WI38 (cell line): ENCODE results near the gene ZFPL1.

Source experiments
- H3K4me3 ChIP-seq: 2 replicates; pipeline ENCODE4 v1.5.1; 2011; ENCODE audit warnings: low read depth, mild to moderate bottlenecking, control low read depth, low read length
- CTCF ChIP-seq: IDR thresholded peaks from 2 replicates; pipeline ENCODE4 v1.5.1; 2012; ENCODE audit warnings: low read depth, mild to moderate bottlenecking, control low read depth, low read length

Gene ZFPL1

GRCh38 chr11:65055538-65055937 lies 28.5 kb upstream of the ZFPL1 start:
- H3K4me3 ChIP-seq: no peak overlapping the region
- TF ChIP-seq CTCF: no peak

DNA sequence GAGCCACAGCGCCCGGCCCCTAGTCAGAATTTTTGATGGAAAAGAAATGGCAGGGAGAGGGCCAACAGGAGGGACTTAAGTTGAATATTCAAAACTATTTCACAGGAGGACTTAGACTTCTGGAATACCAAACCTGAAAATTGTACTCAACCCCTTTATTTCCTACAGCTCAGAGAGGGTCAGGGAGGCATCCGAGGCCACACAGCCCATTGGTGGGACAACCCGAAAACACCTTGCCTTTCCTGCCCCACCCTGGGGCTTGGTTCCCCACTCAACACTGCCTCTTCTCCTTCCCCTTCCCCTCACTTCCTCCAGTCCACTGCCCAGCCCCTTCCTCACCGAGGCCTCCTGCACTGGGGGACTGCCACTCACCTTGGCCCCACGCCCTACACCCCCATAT lies 27.0 kb upstream of the ZFPL1 start:
- TF ChIP-seq CTCF: no peak
- no peak overlapping the region for H3K4me3 ChIP-seq

DNA sequence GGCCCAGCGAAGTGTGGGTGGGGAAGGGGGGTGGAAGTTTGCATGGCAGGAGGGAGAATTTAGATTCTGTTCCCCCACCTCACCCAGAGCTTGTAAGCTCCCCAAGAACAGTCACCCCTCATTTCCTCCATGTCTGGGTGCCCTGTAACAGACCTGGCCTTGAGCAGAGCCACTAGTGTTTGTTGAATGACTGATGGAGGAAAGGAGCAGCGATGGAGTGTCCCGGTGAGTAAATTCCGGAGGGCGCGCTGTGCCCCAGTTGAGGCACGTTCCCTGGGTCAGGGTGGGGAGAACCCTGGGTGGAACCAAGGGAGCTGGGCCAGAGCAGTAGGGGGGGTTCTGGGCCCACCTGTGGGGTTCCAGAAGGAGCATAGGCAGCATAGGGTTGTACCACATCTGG lies 26.5 kb upstream of the ZFPL1 start:
- no peak overlapping the region for H3K4me3 ChIP-seq
- TF ChIP-seq CTCF: no peak

DNA sequence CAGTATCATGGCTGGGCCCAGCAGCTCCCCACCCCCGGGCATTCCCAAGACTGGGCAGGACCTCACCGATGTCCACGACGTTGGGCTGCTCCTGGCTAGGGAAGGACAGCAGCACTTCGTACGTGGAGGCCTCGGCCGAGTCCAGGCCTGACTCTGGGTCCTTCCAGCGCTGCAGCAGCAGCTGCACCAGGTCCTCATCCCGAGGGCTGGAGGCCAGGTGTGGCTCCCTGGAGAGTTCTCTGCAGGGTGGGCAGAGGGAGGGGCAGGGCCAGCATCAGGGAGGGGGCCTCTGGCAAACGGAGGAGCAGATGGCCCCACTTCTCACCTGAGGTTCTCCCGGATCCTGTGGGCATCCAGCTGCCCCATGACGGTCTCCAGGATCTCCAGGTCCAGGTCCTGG lies 26.0 kb upstream of the ZFPL1 start:
- no peak for TF ChIP-seq CTCF
- H3K4me3 ChIP-seq: no peak overlapping the region

DNA sequence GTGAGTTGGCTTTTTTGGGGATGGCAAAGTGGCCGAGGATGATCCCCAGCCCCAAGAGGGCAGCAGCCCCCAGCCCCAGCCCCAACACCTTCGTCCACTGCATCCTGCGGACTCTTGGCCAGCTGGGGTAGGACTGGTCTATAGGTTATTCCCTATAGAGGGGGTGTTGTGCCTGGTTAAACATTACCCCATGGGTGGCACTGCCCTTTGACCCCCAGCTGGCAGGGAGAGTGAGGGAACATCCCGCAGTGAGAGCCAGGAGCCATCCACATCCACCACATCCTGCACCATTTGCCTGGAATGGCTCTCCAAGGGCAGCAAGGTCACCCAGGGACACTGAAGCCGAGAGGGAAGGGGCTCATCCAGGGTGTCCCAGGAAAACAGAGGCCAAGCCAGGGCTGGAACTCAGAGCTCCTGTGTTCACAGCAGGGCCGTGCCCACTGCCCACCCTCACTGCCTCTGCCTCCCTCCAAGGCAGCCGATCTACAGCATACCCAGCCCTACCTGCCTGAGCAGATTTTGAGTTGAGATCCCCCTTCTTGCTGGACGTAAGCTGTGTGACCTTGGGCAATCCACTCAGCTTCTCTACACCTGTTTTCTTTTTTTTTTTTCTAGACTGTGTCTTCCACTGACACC lies 25.5 kb upstream of the ZFPL1 start, which contains the start of gene NAALADL1:
TSS of gene NAALADL1 (minus strand) at position 135 of the 636 bp plus-strand sequence. CDS start at position 103, 32 bp downstream.
- TF ChIP-seq CTCF: no peak
- H3K4me3 ChIP-seq: no peak within 1 kb of the TSS

GRCh38 chr11:65059523-65059922 lies 24.5 kb upstream of the ZFPL1 start:
- no peak for TF ChIP-seq CTCF
- H3K4me3 ChIP-seq: no peak overlapping the region

DNA sequence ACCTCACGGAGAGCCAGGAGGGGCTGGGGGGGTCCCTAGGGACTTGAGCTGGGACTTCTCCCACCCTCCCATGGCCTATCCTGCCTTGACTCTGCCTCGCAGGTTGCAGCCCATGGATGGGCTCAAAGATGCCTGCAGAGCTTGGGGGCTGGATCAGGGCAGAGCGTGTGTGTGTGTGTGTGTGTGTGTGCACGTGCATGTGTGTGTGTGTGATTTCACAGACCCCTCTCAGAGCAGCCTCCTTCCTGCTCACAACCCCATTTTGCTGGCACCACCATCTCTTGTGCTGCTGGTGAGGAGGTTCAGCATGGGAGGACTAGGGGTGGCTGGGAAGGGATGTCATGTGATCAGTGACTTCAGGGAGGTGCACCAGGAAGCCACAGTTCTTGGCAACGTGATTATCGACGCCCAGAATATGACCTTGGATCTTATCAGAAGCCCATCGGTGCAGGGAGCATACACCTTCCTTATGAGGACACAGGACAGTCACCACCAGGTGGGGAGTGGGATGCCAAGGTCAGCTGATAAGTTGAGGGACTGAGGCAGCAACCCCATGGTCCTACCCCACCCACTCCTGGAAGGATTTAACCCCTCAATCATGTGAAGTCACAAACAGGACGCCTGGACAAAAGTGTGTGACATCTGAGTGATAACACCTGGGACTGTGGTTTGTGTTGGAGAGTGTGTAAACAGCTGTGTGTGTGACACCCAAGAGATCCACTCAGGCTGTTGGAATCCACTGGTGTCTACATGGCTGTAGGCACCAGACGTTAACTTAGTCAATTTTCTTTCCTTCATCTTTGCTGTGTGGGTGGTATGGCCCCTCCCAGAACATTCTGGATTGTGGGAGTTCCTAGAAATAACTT lies 23.8 kb upstream of the ZFPL1 start:
- H3K4me3 ChIP-seq: no peak overlapping the region
- TF ChIP-seq CTCF: no peak
